Renal cortical epithelial cell (primary cell): ENCODE data around the gene TNN. TPM values are rescaled to one million over a fixed set of nuclear protein-coding genes. Genes with fewer than 3 reads are reported as not detected.
"Not testable (repeated sequence)": the region's sequence is repeated elsewhere in the genome, so short reads cannot be mapped to it uniquely, and the experiment has no call there.

Experiments
- DNase-seq: peaks from one replicate; pipeline ENCODE4 v3.0.0-alpha.2; 2011; ENCODE audit warnings: low read depth
- total RNA-seq: library from RNA; depleted of rRNA; stranded (reverse); fragments of >200 nt; gene quantifications from 2 replicates; pipeline ENCODE4 v1.2.3, GENCODE V29; 2014

Gene TNN
- not detected in 2 replicates for total RNA-seq

GRCh38 chr1:175067362-175068106 lies at the start of gene TNN:
Gene TNN (plus strand): TSS chr1:175067833. CDS start chr1:175077419, 9,586 bp downstream.
- no peak for DNase-seq

- DNase-seq, result no peak
Observed at GRCh38 chr1:175019524-175019923, 48.1 kb upstream of the TNN start.

- DNase-seq, result peak; percentile 96
Observed at GRCh38 chr1:175023043-175023921, 44.4 kb upstream of the TNN start, which contains the start of gene MRPS14. Gene MRPS14 (minus strand): TSS chr1:175023425. CDS start chr1:175023408, 17 bp downstream.

- DNase-seq, result not testable (repeated sequence)
Observed at GRCh38 chr1:175023922-175024242, 43.8 kb upstream of the TNN start.

DNA sequence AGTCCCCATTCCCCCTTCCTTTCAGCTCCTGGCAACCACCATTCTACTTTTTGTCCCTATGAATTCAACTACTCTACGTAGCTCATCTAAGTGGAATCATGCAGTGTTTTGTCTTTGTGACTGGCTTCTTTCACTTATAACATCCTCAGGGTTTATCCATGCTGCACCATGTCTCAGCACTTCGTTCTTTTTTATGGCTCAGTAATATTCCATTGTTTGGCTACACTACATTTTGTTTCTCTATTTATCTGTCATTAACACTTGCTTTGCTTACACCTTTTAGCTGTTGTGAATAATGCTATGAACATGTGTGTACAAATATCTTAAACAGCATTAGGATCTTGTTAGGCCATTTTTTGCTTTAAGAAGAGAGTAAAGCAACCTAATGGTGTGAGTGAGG lies 42.9 kb upstream of the TNN start:
- no peak for DNase-seq

GRCh38 chr1:175033953-175034352 lies 33.7 kb upstream of the TNN start:
- DNase-seq, result no peak

DNA sequence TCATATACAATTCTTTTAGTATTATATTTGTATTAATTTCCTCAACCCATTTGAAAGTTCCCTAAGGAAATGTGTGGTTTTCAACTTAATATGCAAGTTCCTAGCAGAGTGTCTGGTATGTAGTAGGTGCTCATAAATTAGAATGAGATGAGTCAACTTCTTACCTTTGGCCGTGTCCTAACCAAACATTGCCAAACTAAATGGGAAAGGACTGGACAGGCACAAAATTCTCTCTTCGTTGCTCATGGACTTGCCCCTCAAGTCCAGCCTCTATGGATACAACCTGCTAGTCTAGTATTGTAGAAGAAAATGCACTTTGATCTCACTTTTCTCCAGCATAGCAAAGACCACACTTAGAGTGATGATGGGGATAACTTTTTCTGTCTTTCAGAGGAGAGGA lies 32.9 kb upstream of the TNN start:
- DNase-seq, result peak; percentile 9

GRCh38 chr1:175035865-175036264 lies 31.8 kb upstream of the TNN start:
- DNase-seq, result no peak

DNA sequence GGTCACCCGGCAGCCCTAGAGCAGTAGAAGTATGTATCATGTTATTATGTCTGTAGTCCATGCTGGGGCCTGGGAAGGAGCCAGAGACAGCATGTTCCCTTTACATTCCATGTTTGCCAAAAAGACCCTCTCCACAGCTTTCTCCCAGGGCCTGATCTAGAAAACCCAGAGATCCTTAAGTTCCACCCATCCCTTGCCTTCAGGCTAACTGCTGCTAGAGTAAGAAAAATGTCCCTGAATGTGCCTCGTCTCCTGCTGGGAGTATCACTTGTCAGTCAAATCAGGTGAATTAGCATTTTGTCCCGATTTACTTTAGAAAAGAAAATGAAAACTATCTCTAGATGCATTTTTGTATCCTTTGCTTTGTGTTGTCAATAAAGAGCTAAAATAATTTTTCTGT lies 31.2 kb upstream of the TNN start:
- no peak for DNase-seq

- DNase-seq, result no peak
Observed at GRCh38 chr1:175037416-175037815, 30.2 kb upstream of the TNN start.

- no peak for DNase-seq
Observed at GRCh38 chr1:175040324-175040879, 27.2 kb upstream of the TNN start.

- no peak for DNase-seq
Observed at GRCh38 chr1:175042650-175043049, 25.0 kb upstream of the TNN start.

DNA sequence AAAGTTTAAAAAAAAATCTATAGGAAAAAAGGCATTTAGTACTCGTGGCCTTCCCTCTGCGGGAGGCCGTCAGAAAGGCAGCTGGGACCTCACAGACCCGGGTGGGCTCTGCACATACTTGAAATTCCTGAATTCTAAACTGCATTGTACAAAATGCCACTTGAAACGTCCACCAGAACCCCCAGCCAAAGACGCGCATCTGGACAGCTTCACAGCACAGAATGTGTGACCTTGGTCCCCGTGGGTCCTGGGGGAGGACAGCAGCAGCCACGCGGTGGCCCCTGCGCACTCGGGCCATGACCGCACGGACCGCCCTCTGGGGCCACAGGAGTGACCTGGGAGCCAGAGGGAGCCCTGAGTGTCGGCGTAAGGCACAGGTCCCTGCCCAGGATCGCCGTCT lies 23.8 kb upstream of the TNN start:
- DNase-seq, result no peak

DNA sequence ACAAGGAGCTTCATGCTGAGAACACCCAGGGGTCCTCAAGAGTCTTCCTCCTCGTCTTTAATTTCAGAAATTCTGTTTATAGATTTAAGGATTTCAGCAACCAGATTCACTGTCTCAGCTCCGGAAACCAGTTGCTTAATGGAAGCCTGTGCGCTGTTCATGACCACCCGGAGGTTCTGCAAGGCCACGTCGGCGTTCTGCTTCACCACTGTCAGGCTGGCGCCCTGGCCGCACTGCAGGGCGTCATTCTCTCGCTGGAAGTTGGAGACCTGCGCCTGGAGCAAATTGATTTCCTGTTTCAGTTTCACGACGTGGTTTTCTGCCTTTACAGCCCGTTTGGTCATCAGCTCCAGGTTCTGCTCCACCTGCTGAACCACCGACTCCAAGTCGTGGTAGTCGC lies 23.0 kb upstream of the TNN start:
- not testable (repeated sequence) for DNase-seq

GRCh38 chr1:175045097-175045496 lies 22.5 kb upstream of the TNN start:
- DNase-seq, result no peak

DNA sequence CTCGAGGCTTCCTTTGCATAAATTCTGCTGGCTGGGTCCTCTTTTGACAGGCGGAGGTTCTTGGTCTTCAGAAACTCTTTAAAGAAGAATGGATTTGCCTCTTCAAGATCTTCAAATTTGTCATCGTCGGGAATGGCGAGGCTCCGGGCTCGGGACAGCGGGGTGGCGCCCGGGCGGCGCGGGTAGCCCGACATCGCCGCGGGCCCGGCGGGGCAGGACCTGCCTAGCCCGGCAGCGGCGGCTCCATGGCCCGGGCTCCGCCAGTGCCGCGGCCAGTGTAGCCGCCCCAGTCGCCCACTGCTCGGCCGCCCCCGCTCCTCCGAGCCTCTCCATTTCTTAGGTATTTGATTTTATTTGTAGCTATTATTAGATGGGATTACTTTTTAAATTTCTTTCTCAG lies 22.1 kb upstream of the TNN start:
- DNase-seq, result no peak

DNA sequence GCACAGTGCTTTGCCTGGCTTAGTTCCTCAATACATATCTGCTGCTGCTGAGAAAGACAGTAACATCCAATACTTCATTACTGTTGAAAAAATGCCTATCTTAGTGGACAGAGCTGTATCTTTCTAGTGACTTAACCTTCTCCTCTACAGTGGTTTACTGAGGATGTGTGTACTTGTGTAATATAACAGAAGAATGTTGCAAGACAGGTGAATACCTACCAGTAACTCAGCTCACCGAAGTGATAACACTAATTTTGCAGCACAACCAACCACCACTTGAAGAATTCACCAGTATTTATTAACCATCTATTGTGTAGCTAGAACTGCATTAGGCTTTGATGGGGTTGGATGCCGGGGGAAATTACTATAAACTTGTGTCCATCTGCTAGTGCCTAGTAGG lies 16.6 kb upstream of the TNN start:
- DNase-seq, result no peak

DNA sequence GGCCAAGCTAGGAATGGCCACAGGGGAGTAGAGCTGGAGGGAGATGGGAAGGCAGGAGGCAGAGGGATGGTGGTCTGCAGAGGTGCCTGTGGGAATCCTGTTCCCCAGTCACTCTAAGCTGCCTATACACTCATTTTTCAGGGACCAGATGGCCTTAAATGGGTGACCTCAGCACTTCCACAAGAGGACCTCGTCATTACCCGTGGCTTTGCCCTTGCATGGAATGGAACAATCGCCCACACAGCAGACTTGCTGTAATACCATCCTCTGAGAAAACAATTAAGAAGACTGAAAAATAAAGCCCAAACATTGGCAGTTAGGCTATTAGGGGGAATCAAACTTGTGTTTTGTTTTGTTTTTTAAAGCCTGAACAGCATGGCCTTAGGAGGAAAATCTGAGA lies 12.9 kb upstream of the TNN start:
- DNase-seq, result no peak

GRCh38 chr1:175062339-175062738 lies 5.3 kb upstream of the TNN start:
- no peak for DNase-seq

- no peak for DNase-seq
Observed at GRCh38 chr1:175062858-175063257, 4.8 kb upstream of the TNN start.

DNA sequence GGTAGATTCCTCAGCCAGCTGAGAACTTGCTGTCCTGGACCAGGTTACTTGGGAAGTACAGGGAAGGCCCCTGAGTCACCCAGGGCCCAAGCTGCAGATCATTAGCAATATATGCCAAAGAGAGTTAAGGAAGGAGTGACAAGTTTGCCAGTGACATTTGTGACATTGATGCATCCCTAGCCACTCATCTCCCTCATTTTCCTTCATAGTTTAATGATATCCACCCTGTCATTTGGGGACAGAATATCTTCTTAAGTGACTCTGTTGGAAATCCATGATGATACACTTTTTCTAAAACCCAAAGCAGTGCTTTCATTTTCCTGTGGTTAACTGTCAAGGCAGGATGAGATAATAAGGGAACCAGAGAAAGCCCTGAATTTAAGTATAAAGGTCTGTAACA lies 3.2 kb downstream of the TNN start:
- no peak for DNase-seq

- DNase-seq, result no peak
Observed at GRCh38 chr1:175071276-175071943, 3.8 kb downstream of the TNN start.
